DOHH2 (cell line): ENCODE data around the gene TCAF2.
"Not testable (repeated sequence)": the region's sequence is repeated elsewhere in the genome, so short reads cannot be mapped to it uniquely, and the experiment has no call there.

Experiments
- CTCF ChIP-seq: fragments of 200-600 bp; sonication (generic); IDR thresholded peaks from one replicate; pipeline ENCODE4 v1.5.1; 2014; ENCODE audit warnings: antibody characterized with exemption, mild to moderate bottlenecking, low read depth, low read length; ENCODE audit not compliant: poor library complexity, severe bottlenecking
- EZH2phosphoT487 ChIP-seq: fragments of 200-600 bp; sonication (generic); IDR thresholded peaks from 2 replicates; pipeline ENCODE4 v1.6.1; 2017; ENCODE audit warnings: borderline replicate concordance, mild to moderate bottlenecking, antibody characterized with exemption, low read length, moderate library complexity, mixed read lengths

GRCh38 chr7:143615545-143615944 is 5.2 kb upstream of the TCAF2 start:
- not testable (repeated sequence) for TF ChIP-seq CTCF, EZH2phosphoT487
